ENCODE results near the gene ZNF80.

The ZNF80 gene

DNA sequence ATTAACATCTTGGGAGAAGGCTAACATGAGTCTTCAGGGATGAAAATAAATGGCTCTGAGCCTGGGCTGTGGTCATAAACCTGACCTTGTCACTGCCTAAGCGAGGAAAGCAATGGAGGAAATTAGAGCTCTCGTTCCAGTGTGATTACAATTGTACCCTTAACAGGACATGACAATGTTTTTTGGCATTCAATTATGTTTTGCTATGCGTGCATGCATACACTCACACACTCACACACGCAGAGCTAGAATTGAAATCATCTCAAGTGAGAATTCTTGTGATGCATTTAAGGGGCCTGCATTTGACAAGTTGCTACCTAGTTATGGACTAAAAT, 24.1 kb downstream of the ZNF80 start:
- TF ChIP-seq EP300 (IDR thresholded peaks at IDR 0.05; ENCODE audit: borderline replicate concordance): no peak
- TF ChIP-seq, protein P1, sequence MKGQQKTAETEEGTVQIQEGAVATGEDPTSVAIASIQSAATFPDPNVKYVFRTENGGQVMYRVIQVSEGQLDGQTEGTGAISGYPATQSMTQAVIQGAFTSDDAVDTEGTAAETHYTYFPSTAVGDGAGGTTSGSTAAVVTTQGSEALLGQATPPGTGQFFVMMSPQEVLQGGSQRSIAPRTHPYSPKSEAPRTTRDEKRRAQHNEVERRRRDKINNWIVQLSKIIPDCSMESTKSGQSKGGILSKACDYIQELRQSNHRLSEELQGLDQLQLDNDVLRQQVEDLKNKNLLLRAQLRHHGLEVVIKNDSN (IDR thresholded peaks at IDR 0.05): no peak
- TF ChIP-seq CREB1 (IDR thresholded peaks at IDR 0.05; ENCODE audit: low read depth): no peak
- TF ChIP-seq, protein P2, sequence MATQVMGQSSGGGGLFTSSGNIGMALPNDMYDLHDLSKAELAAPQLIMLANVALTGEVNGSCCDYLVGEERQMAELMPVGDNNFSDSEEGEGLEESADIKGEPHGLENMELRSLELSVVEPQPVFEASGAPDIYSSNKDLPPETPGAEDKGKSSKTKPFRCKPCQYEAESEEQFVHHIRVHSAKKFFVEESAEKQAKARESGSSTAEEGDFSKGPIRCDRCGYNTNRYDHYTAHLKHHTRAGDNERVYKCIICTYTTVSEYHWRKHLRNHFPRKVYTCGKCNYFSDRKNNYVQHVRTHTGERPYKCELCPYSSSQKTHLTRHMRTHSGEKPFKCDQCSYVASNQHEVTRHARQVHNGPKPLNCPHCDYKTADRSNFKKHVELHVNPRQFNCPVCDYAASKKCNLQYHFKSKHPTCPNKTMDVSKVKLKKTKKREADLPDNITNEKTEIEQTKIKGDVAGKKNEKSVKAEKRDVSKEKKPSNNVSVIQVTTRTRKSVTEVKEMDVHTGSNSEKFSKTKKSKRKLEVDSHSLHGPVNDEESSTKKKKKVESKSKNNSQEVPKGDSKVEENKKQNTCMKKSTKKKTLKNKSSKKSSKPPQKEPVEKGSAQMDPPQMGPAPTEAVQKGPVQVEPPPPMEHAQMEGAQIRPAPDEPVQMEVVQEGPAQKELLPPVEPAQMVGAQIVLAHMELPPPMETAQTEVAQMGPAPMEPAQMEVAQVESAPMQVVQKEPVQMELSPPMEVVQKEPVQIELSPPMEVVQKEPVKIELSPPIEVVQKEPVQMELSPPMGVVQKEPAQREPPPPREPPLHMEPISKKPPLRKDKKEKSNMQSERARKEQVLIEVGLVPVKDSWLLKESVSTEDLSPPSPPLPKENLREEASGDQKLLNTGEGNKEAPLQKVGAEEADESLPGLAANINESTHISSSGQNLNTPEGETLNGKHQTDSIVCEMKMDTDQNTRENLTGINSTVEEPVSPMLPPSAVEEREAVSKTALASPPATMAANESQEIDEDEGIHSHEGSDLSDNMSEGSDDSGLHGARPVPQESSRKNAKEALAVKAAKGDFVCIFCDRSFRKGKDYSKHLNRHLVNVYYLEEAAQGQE (IDR thresholded peaks at IDR 0.05; ENCODE audit: low read depth): no peak
- no peak for TF ChIP-seq EGR1 (IDR thresholded peaks at IDR 0.05)
- no peak for TF ChIP-seq RAD21 (IDR thresholded peaks at IDR 0.05; ENCODE audit: low read depth)
- TF ChIP-seq, protein P3, sequence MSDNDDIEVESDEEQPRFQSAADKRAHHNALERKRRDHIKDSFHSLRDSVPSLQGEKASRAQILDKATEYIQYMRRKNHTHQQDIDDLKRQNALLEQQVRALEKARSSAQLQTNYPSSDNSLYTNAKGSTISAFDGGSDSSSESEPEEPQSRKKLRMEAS (IDR thresholded peaks at IDR 0.05): no peak
- TF ChIP-seq YY1 (IDR thresholded peaks at IDR 0.05; ENCODE audit: low read depth): no peak
- TF ChIP-seq TCF12 (IDR thresholded peaks at IDR 0.05; ENCODE audit: low read depth): no peak
- TF ChIP-seq TAF1 (IDR thresholded peaks at IDR 0.05; ENCODE audit: low read depth): no peak
- no peak for TF ChIP-seq NFIC (IDR thresholded peaks at IDR 0.05)
- TF ChIP-seq TEAD4 (IDR thresholded peaks at IDR 0.05): no peak

DNA sequence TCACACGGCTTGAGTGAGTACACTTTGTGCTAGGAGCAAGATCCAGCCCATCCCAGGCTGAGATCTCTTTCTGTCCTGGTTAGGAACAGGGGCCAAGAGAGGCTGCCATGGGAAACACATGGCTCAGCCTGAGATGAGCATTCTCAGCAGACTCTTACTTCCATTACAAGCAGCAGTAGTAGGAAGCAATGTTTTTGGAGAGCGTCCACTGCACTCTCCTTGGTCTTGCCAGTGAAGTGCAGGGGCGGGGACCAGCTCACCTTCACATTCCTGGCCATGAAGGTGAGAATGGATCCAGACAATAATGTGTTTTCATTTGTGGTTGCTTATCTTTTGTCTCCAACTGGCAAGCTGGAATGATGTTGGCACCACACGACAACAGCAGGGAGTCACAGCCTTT, 24.7 kb downstream of the ZNF80 start:
- TF ChIP-seq, protein P2 (IDR thresholded peaks at IDR 0.05; ENCODE audit: low read depth): no peak
- TF ChIP-seq TEAD4 (IDR thresholded peaks at IDR 0.05) (no peak), ZBTB7A (IDR thresholded peaks at IDR 0.05; ENCODE audit: low read depth) (no peak), CEBPB (IDR thresholded peaks at IDR 0.05) (no peak), EGR1 (IDR thresholded peaks at IDR 0.05) (no peak)

DNA sequence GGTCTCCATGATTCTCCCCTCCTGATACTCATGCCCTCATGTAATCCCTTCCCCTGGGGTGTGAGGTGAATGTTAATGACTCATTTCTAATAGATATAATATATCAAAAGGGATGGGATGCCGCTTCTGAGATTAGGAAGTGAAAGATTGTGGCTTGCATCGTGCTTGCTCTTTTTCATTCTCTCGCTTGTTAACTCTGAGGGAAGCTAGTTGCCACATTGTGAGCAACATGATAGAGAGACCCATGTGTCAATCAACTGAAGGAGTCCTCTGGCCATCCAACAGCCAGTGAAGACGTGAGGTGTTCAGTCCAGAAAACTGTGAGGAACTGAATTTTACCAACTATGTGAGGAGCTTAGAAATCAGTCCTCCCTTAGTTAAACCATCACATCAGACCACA, 29.6 kb downstream of the ZNF80 start:
- no peak for TF ChIP-seq TAF1 (IDR thresholded peaks at IDR 0.05; ENCODE audit: low read depth)
- no peak for TF ChIP-seq FOXM1 (IDR thresholded peaks at IDR 0.05; ENCODE audit: borderline replicate concordance, low read depth)
- no peak for TF ChIP-seq NFIC (IDR thresholded peaks at IDR 0.05)
- TF ChIP-seq CEBPB (IDR thresholded peaks at IDR 0.05): no peak
- no peak for TF ChIP-seq TCF12 (IDR thresholded peaks at IDR 0.05; ENCODE audit: low read depth)
- TF ChIP-seq, protein P1 (IDR thresholded peaks at IDR 0.05): no peak
- no peak for TF ChIP-seq EP300 (IDR thresholded peaks at IDR 0.05; ENCODE audit: borderline replicate concordance)
- TF ChIP-seq YY1 (IDR thresholded peaks at IDR 0.05; ENCODE audit: low read depth): no peak
- TF ChIP-seq, protein P2 (IDR thresholded peaks at IDR 0.05; ENCODE audit: low read depth): no peak
- no peak for TF ChIP-seq ZBTB7A (IDR thresholded peaks at IDR 0.05; ENCODE audit: low read depth)

DNA sequence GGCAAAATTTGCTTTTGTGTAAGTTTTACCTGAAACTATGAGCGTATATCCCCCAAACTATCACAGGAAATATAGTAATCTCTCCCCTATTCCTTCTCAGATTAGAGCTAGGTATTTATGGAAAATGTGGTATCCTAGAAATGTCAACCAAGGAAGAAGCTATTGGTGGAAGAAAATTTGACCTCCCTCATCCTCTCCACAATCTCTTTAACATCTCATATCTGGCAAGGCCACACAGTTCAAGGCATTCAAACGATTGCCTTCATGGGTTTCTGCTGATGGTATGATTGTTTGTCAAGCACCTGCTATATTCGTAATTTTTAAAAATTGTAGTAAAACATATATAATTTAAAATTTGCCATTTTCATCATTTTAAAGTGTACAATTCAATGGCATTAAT, 31.0 kb downstream of the ZNF80 start:
- TF ChIP-seq ZBTB7A (IDR thresholded peaks at IDR 0.05; ENCODE audit: low read depth): no peak
- TF ChIP-seq, protein P3 (IDR thresholded peaks at IDR 0.05): no peak
- no peak for TF ChIP-seq TAF1 (IDR thresholded peaks at IDR 0.05; ENCODE audit: low read depth)
- TF ChIP-seq, protein P1 (IDR thresholded peaks at IDR 0.05): no peak
- TF ChIP-seq EGR1 (IDR thresholded peaks at IDR 0.05): no peak
- TF ChIP-seq YY1 (IDR thresholded peaks at IDR 0.05; ENCODE audit: low read depth): no peak
- TF ChIP-seq TEAD4 (IDR thresholded peaks at IDR 0.05): no peak
- TF ChIP-seq RAD21 (IDR thresholded peaks at IDR 0.05; ENCODE audit: low read depth): no peak
- no peak for TF ChIP-seq CEBPB (IDR thresholded peaks at IDR 0.05)
- TF ChIP-seq EP300 (IDR thresholded peaks at IDR 0.05; ENCODE audit: borderline replicate concordance): no peak
- no peak for TF ChIP-seq FOXM1 (IDR thresholded peaks at IDR 0.05; ENCODE audit: borderline replicate concordance, low read depth)
- no peak for TF ChIP-seq TCF12 (IDR thresholded peaks at IDR 0.05; ENCODE audit: low read depth)
- no peak for TF ChIP-seq NFIC (IDR thresholded peaks at IDR 0.05)
- TF ChIP-seq CREB1 (IDR thresholded peaks at IDR 0.05; ENCODE audit: low read depth): no peak
- TF ChIP-seq, protein P2 (IDR thresholded peaks at IDR 0.05; ENCODE audit: low read depth): no peak
